CD14-positive monocyte (primary cell): ENCODE measurements around the gene OXTR. TPM values are rescaled to one million over a fixed set of nuclear protein-coding genes. Genes with fewer than 3 reads are reported as not detected.

ENCODE experiments used
- DNase-seq, 3 donors: peaks; one replicate each; pipeline ENCODE4 v3.0.0-alpha.2; 2011 to 2022
- H2AFZ ChIP-seq: 2 replicates; pipeline ENCODE4 v1.6.0; 2012; ENCODE audit warnings: mild to moderate bottlenecking, low read depth, low read length, inconsistent platforms; ENCODE audit not compliant: insufficient read depth, poor library complexity, severe bottlenecking
- H3K27ac ChIP-seq, 2 donors: 1 replicate in 1 of 2; 2 replicates in 1 of 2; pipeline ENCODE4 v1.5.1; 2012 to 2013; ENCODE audit warnings: low read length in 2 of 2, control low read depth in 1 of 2, inconsistent platforms in 1 of 2, low read depth in 1 of 2, mild to moderate bottlenecking in 1 of 2
- H3K27me3 ChIP-seq, 2 donors: one replicate each; pipeline versions ENCODE4 v1.6.0 to v1.6.1; 2011 to 2013; ENCODE audit warnings: low read length in 2 of 2; ENCODE audit not compliant: control insufficient read depth in 2 of 2, insufficient read depth in 2 of 2
- H3K36me3 ChIP-seq, 2 donors: replicated peaks in 1 of 2; 1 replicate in 1 of 2; 2 replicates in 1 of 2; pipeline versions ENCODE4 v1.5.1 to v1.6.1; 2012 to 2013; ENCODE audit warnings: low read length in 2 of 2, control low read depth in 1 of 2, inconsistent platforms in 1 of 2, mild to moderate bottlenecking in 1 of 2; ENCODE audit not compliant: insufficient read depth in 2 of 2, control insufficient read depth in 1 of 2
- H3K4me1 ChIP-seq, 2 donors: 1 replicate in 1 of 2; 2 replicates in 1 of 2; pipeline versions ENCODE4 v1.5.1 to v1.6.1; 2012 to 2013; ENCODE audit warnings: low read length in 2 of 2, control low read depth in 1 of 2, inconsistent platforms in 1 of 2, mild to moderate bottlenecking in 1 of 2, moderate library complexity in 1 of 2; ENCODE audit not compliant: insufficient read depth in 2 of 2, control insufficient read depth in 1 of 2
- H3K4me2 ChIP-seq: replicated peaks from 2 replicates; pipeline ENCODE3; 2012; ENCODE audit warnings: low read length, moderate library complexity, mild to moderate bottlenecking; ENCODE audit not compliant: poor library complexity, severe bottlenecking; ENCODE audit errors: extremely low read depth
- H3K4me3 ChIP-seq, 3 experiments: fragments of 200-600 bp in 1 of 3; sonication (generic) in 1 of 3; replicated peaks in 1 of 3; 1 replicate in 2 of 3; 2 replicates in 1 of 3; pipeline ENCODE4 v1.5.1; 2011 to 2013; ENCODE audit warnings: low read length in 3 of 3, mild to moderate bottlenecking in 3 of 3, control low read depth in 2 of 3, low read depth in 2 of 3, inconsistent platforms in 1 of 3, moderate library complexity in 1 of 3
- H3K79me2 ChIP-seq: 2 replicates; pipeline ENCODE4 v1.6.0; 2012; ENCODE audit warnings: mild to moderate bottlenecking, control low read depth, inconsistent platforms, low read length, moderate library complexity; ENCODE audit not compliant: insufficient read depth
- H3K9ac ChIP-seq: 2 replicates; pipeline ENCODE4 v1.6.0; 2017; ENCODE audit warnings: low read length, mild to moderate bottlenecking; ENCODE audit not compliant: insufficient read depth, poor library complexity, severe bottlenecking
- H3K9me3 ChIP-seq, 2 donors: replicated peaks in 1 of 2; 1 replicate in 1 of 2; 2 replicates in 1 of 2; pipeline versions ENCODE4 v1.5.1 to v1.6.1; 2012 to 2013; ENCODE audit warnings: low read length in 2 of 2, control low read depth in 1 of 2; ENCODE audit not compliant: control insufficient read depth in 1 of 2, insufficient read depth in 1 of 2
- H4K20me1 ChIP-seq: 2 replicates; pipeline ENCODE4 v1.6.0; 2012; ENCODE audit warnings: mild to moderate bottlenecking, low read length, control low read depth, moderate library complexity; ENCODE audit not compliant: insufficient read depth
- H3K27ac Mint-ChIP-seq, 7 donors: one replicate each; pipeline ENCODE4 v1.8.0; 2020; ENCODE audit warnings: mild to moderate bottlenecking in 7 of 7, mixed read lengths in 7 of 7, moderate library complexity in 6 of 7, inconsistent platforms in 2 of 7
- H3K27me3 Mint-ChIP-seq, 3 donors: one replicate each; pipeline ENCODE4 v1.8.0; 2021 to 2022; ENCODE audit warnings: low read depth in 3 of 3, mild to moderate bottlenecking in 3 of 3, mixed read lengths in 3 of 3, moderate library complexity in 3 of 3, inconsistent platforms in 1 of 3
- H3K36me3 Mint-ChIP-seq, 2 donors: one replicate each; pipeline ENCODE4 v1.8.0; 2020; ENCODE audit warnings: mixed read lengths in 2 of 2, inconsistent platforms in 1 of 2, mild to moderate bottlenecking in 1 of 2
- H3K4me1 Mint-ChIP-seq: one replicate; pipeline ENCODE4 v1.8.0; 2020; ENCODE audit warnings: mild to moderate bottlenecking, mixed read lengths
- H3K4me3 Mint-ChIP-seq, 2 donors: one replicate each; pipeline ENCODE4 v1.8.0; 2020; ENCODE audit warnings: mild to moderate bottlenecking in 2 of 2, mixed read lengths in 2 of 2, moderate library complexity in 1 of 2
- H3K9me3 Mint-ChIP-seq, 7 donors: one replicate each; pipeline ENCODE4 v1.8.0; 2020 to 2022; ENCODE audit warnings: mixed read lengths in 7 of 7, mild to moderate bottlenecking in 6 of 7, moderate library complexity in 6 of 7, inconsistent platforms in 2 of 7
- whole genome bisulfite sequencing: methylation state at CpG from one replicate; pipeline ENCODE4 v1.1.5; 2013; ENCODE audit warnings: missing lambda C conversion rate; ENCODE audit not compliant: insufficient coverage; 5-methylcytosine and 5-hydroxymethylcytosine counted together
- intact Hi-C, 2 donors: fragments of 100-400 bp; cut with micrococcal nuclease; formaldehyde crosslinking; loops; one replicate each; pipeline versions ENCODE4 v1.15.0 to v1.15.1; 2023
- polyA plus RNA-seq, 3 donors: library from polyadenylated mRNA; depleted of rRNA in 1 of 3; unstranded in 2 of 3; stranded (reverse) in 1 of 3; fragments of 300-500 nt in 2 of 3; fragments of >200 nt in 1 of 3; fragmentation: Illumina TruSeq in 2 of 3; gene quantifications; 1 replicate in 2 of 3; 2 replicates in 1 of 3; pipeline ENCODE4 v1.2.3, GENCODE V29; 2012 to 2021
- TF ChIP-seq, protein P1 (sequence below): fragments of 200-600 bp; IDR thresholded peaks from one replicate; pipeline ENCODE4 v1.8.0; 2022; ENCODE audit warnings: antibody characterized with exemption, mild to moderate bottlenecking

The OXTR gene
- polyA plus RNA-seq, 3 donors, result 0.03 to 0.07 TPM; not detected in 1

DNA sequence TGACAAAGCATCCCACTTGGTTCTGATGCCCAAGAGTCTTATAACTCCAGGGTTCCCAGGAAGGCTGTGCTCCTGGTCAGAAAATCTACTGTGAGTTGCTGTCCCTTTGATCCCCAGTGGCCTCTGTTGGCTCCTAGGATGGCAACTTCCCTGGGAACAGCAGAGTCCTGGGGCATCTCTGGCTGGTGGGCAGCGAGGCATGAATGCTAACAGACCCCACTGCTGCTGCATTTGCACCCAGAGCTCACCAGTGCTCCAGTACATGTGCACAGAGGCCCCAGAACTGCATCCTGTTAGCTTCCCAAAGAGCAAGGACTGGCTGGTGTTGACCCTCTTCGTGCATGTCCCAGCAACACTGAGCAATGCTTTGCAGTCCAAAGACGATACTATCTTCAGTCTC, 20.1 kb downstream of the OXTR start:
- Mint-ChIP-seq H3K9me3 (peaks cover 0 to 2% (median 0%) of the 10 kb centered on the region in 7 donors), H3K27me3 (peaks cover 0 to 2% (median 2%) of the 10 kb centered on the region in 3 donors), H3K4me1 (no peaks in the 10 kb centered on the region), H3K27ac (no peak overlapping the region), H3K36me3 (no peaks in the 10 kb centered on the region), H3K4me3 (no peak overlapping the region)
- Histone ChIP-seq H3K9me3 (no peaks in the 10 kb centered on the region), H3K4me3 (no peak overlapping the region), H3K36me3 (no peaks in the 10 kb centered on the region), H3K9ac (no peak overlapping the region), H3K27me3 (no peaks in the 10 kb centered on the region), H3K4me2 (no peak overlapping the region), H3K79me2 (no peaks in the 10 kb centered on the region), H3K27ac (no peak overlapping the region), H3K4me1 (no peaks in the 10 kb centered on the region), H4K20me1 (no peaks in the 10 kb centered on the region), H2AFZ (no peak overlapping the region)
- TF ChIP-seq, protein P1, sequence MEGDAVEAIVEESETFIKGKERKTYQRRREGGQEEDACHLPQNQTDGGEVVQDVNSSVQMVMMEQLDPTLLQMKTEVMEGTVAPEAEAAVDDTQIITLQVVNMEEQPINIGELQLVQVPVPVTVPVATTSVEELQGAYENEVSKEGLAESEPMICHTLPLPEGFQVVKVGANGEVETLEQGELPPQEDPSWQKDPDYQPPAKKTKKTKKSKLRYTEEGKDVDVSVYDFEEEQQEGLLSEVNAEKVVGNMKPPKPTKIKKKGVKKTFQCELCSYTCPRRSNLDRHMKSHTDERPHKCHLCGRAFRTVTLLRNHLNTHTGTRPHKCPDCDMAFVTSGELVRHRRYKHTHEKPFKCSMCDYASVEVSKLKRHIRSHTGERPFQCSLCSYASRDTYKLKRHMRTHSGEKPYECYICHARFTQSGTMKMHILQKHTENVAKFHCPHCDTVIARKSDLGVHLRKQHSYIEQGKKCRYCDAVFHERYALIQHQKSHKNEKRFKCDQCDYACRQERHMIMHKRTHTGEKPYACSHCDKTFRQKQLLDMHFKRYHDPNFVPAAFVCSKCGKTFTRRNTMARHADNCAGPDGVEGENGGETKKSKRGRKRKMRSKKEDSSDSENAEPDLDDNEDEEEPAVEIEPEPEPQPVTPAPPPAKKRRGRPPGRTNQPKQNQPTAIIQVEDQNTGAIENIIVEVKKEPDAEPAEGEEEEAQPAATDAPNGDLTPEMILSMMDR, result no peak
- intact Hi-C loops, result no loop called here
- DNase-seq, result no peak
- WGBS, result 90% methylated on average over 3 of the region's 3 CpGs

DNA sequence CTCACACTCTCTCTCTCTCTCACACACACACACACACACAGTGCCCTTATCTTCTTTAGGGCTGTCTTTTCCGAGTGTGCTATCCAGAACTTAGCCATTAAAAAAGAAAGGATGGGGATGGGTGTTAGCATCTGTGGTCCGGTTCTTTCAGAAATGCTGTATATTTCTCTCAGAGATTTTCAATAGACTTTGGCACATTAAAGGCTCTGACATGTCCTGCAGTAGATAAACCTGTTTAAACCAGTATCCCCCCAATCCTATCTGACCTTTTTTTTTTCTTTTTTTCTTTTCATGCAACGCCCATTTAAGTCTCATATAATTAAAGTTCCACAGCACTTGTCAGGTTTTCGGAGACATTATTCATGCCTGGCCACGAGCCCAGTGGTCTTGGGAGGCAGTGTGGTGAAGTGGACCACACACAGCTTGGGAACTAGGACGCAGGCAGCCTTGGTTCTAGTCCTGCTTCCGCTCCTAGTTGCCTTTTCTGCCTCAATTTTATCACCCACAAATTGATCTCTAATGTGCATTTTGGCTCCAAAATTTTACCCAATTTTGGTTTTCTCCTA, 22.6 kb downstream of the OXTR start:
- peaks cover 4 to 9% of the 10 kb centered on the region in 2 donors for H3K4me1 ChIP-seq
- no peaks in the 10 kb centered on the region for H3K79me2 ChIP-seq
- Mint-ChIP-seq H3K4me1 (peaks cover 11% of the 10 kb centered on the region), H3K27me3 (peaks cover 4 to 6% (median 4%) of the 10 kb centered on the region in 3 donors), H3K36me3 (no peaks in the 10 kb centered on the region), H3K27ac (no peak overlapping the region), H3K4me3 (no peak overlapping the region), H3K9me3 (peaks cover 0 to 2% (median 0%) of the 10 kb centered on the region in 7 donors)
- no peak overlapping the region for H3K4me3 ChIP-seq
- no peak overlapping the region for H2AFZ ChIP-seq
- no peaks in the 10 kb centered on the region for H3K27me3 ChIP-seq
- intact Hi-C loops, result no loop called here
- H4K20me1 ChIP-seq, result no peaks in the 10 kb centered on the region
- DNase-seq, result no peak
- H3K9me3 ChIP-seq, result no peaks in the 10 kb centered on the region
- no peak overlapping the region for H3K4me2 ChIP-seq
- no peaks in the 10 kb centered on the region for H3K36me3 ChIP-seq
- H3K9ac ChIP-seq, result no peak overlapping the region
- TF ChIP-seq, protein P1, result no peak
- WGBS, result 88% methylated on average over 4 of the region's 7 CpGs
- H3K27ac ChIP-seq, result no peak overlapping the region
